Activated T-cell treated with anti-CD3 and anti-CD28 coated beads, Interleukin-2, amount 50 U/mL, for 48 hours (primary cell): Measurements from ENCODE around the gene EYS.
"Not testable (repeated sequence)": the region's sequence is repeated elsewhere in the genome, so short reads cannot be mapped to it uniquely, and the experiment has no call there.

ENCODE experiments used
- DNase-seq, 2 experiments: peaks; one replicate each; pipeline ENCODE4 v3.0.0-alpha.2; 2020

EYS gene

GRCh38 chr6:63926950-63927927, 1779.8 kb downstream of the EYS start:
- no peak for DNase-seq

GRCh38 chr6:63926258-63926780, 1780.7 kb downstream of the EYS start:
- no peak for DNase-seq

- DNase-seq: no peak
Measured at GRCh38 chr6:63923139-63923739, 1783.8 kb downstream of the EYS start.

GRCh38 chr6:63919556-63920110, 1787.4 kb downstream of the EYS start:
- DNase-seq: no peak

- no peak for DNase-seq
Measured at GRCh38 chr6:63912887-63913286, 1794.1 kb downstream of the EYS start.

- DNase-seq: no peak
Measured at GRCh38 chr6:63910863-63911551, 1796.0 kb downstream of the EYS start.

- no peak for DNase-seq
Measured at GRCh38 chr6:63904650-63905248, 1802.3 kb downstream of the EYS start.

GRCh38 chr6:63899550-63899949, 1807.5 kb downstream of the EYS start:
- no peak for DNase-seq

- no peak for DNase-seq
Measured at GRCh38 chr6:63897952-63898351, 1809.1 kb downstream of the EYS start.

- DNase-seq: no peak
Measured at GRCh38 chr6:63897459-63897858, 1809.6 kb downstream of the EYS start.

- DNase-seq: no peak
Measured at GRCh38 chr6:63888416-63888815, 1818.6 kb downstream of the EYS start.

- DNase-seq: not testable (repeated sequence)
Measured at GRCh38 chr6:63887804-63888203, 1819.2 kb downstream of the EYS start.

- no peak for DNase-seq
Measured at GRCh38 chr6:63887002-63887751, 1819.8 kb downstream of the EYS start.

- no peak for DNase-seq
Measured at GRCh38 chr6:63886341-63886740, 1820.7 kb downstream of the EYS start.

GRCh38 chr6:63883597-63883996, 1823.4 kb downstream of the EYS start:
- no peak for DNase-seq

- no peak for DNase-seq
Measured at GRCh38 chr6:63882208-63882607, 1824.8 kb downstream of the EYS start.

GRCh38 chr6:63881791-63882190, 1825.2 kb downstream of the EYS start:
- no peak for DNase-seq

GRCh38 chr6:63872233-63872632, 1834.8 kb downstream of the EYS start:
- DNase-seq: no peak

GRCh38 chr6:63868351-63868750, 1838.7 kb downstream of the EYS start:
- no peak for DNase-seq

- no peak for DNase-seq
Measured at GRCh38 chr6:63864671-63865318, 1842.2 kb downstream of the EYS start.

GRCh38 chr6:63864061-63864460, 1843.0 kb downstream of the EYS start:
- DNase-seq: no peak
